OCI-LY1 (cell line): ENCODE measurements around the gene EVI5L.

Experiments used
- CTCF ChIP-seq: fragments of 200-600 bp; sonication (generic), shearing (Covaris generic); IDR thresholded peaks from 2 replicates; pipeline ENCODE4 v1.5.1; 2017; ENCODE audit warnings: mild to moderate bottlenecking, antibody characterized with exemption, low read length, moderate library complexity, mixed read lengths
- EZH2 ChIP-seq: fragments of 200-600 bp; sonication (generic), shearing (Covaris generic); IDR thresholded peaks from 2 replicates; pipeline ENCODE4 v1.8.0; 2017; ENCODE audit warnings: borderline replicate concordance, mixed run types, mild to moderate bottlenecking, antibody characterized with exemption, low read length, moderate library complexity, mixed read lengths

- no peak for TF ChIP-seq CTCF
- no peak for TF ChIP-seq EZH2
Observed at GRCh38 chr19:7901337-7901736, 71.3 kb downstream of the EVI5L start.
